PC-9 (cell line): ENCODE data around the gene RNF168. TPM values are rescaled to one million over a fixed set of nuclear protein-coding genes. Genes with fewer than 3 reads are reported as not detected.

ENCODE experiments used
- BruUV-seq: library from RNA; stranded (reverse); fragments of 400-500 nt; replicated peaks from 2 replicates; lab custom pipeline; 2021; lab: Mats Ljungman, UMichigan
- CTCF ChIA-PET: fragments of 300-600 bp; sonication (Branson Sonifier 250); formaldehyde crosslinking; loops from one replicate; lab custom pipeline; 2022; ENCODE audit warnings: antibody characterized with exemption; lab: Charles Lee
- POLR2A ChIA-PET: fragments of 300-600 bp; sonication (Branson Sonifier 250); formaldehyde crosslinking; loops from one replicate; lab custom pipeline; 2022; ENCODE audit warnings: antibody characterized with exemption; ENCODE audit not compliant: unreplicated experiment; lab: Charles Lee
- DNase-seq, 2 experiments: peaks; one replicate each; pipeline versions ENCODE4 v3.0.0 to v3.0.0-alpha.2; 2015 to 2022; ENCODE audit warnings: mixed read lengths in 1 of 2
- H2AFZ ChIP-seq: fragments of 200-600 bp; sonication (generic); 2 replicates; pipeline ENCODE4 v1.8.1; 2017; ENCODE audit warnings: antibody characterized with exemption
- H3F3A ChIP-seq: fragments of 200-600 bp; sonication (generic); 2 replicates; pipeline ENCODE4 v1.8.1; 2017; ENCODE audit warnings: antibody characterized with exemption, mild to moderate bottlenecking, low read depth; ENCODE audit not compliant: insufficient read depth
- H3K27ac ChIP-seq: fragments of 200-600 bp; sonication (generic); 2 replicates; pipeline ENCODE4 v1.6.1; 2016; ENCODE audit warnings: mixed run types
- H3K27me3 ChIP-seq: fragments of 200-600 bp; sonication (generic); 2 replicates; pipeline ENCODE4 v1.6.1; 2016; ENCODE audit warnings: low read depth, mixed run types; ENCODE audit not compliant: insufficient read depth
- H3K36me3 ChIP-seq: fragments of 200-600 bp; sonication (generic); 2 replicates; pipeline ENCODE4 v1.6.1; 2016; ENCODE audit warnings: low read depth, mixed run types
- H3K4me1 ChIP-seq: fragments of 200-600 bp; sonication (generic); replicated peaks from 2 replicates; pipeline ENCODE4 v1.6.1; 2016; ENCODE audit warnings: mixed run types; ENCODE audit not compliant: insufficient read depth
- H3K4me2 ChIP-seq: fragments of 200-600 bp; sonication (generic); 2 replicates; pipeline ENCODE4 v1.6.1; 2017; ENCODE audit warnings: mixed run types
- H3K4me3 ChIP-seq: fragments of 200-600 bp; sonication (generic); 2 replicates; pipeline ENCODE4 v1.6.1; 2016; ENCODE audit warnings: mixed run types
- H3K79me2 ChIP-seq: fragments of 200-600 bp; sonication (generic); 2 replicates; pipeline ENCODE4 v1.6.1; 2017; ENCODE audit warnings: low read depth, mixed run types
- H3K9me2 ChIP-seq: fragments of 200-600 bp; sonication (generic); 2 replicates; pipeline ENCODE4 v1.8.1; 2017; ENCODE audit warnings: mild to moderate bottlenecking; ENCODE audit not compliant: insufficient read depth
- H3K9me3 ChIP-seq: fragments of 200-600 bp; sonication (generic); 2 replicates; pipeline ENCODE4 v1.8.1; 2016; ENCODE audit warnings: low read depth; ENCODE audit not compliant: insufficient read depth
- H4K20me1 ChIP-seq: fragments of 200-600 bp; sonication (generic); 2 replicates; pipeline ENCODE4 v1.8.1; 2017; ENCODE audit not compliant: insufficient read depth
- EZH2 ChIP-seq: fragments of 200-600 bp; sonication (generic); IDR thresholded peaks from 2 replicates; pipeline ENCODE4 v1.8.0; 2017; ENCODE audit warnings: antibody characterized with exemption, low read depth
- intact Hi-C: fragments of 100-400 bp; cut with micrococcal nuclease; formaldehyde crosslinking; loops from one replicate; pipeline ENCODE4 v1.10.0; 2022; ENCODE audit not compliant: unreplicated experiment
- total RNA-seq: library from RNA; stranded (reverse); gene quantifications from 2 replicates; pipeline ENCODE4 v1.2.3, GENCODE V29; 2021
- TF ChIP-seq, protein P1 (sequence below): fragments of 200-600 bp; sonication (generic); conservative IDR thresholded peaks from 2 replicates; pipeline ENCODE4 v1.6.1; 2017; ENCODE audit warnings: mixed run types, antibody characterized with exemption, mild to moderate bottlenecking, moderate library complexity

The RNF168 gene
- total RNA-seq, 1 experiment from 2014 or later: 60.6 TPM

DNA sequence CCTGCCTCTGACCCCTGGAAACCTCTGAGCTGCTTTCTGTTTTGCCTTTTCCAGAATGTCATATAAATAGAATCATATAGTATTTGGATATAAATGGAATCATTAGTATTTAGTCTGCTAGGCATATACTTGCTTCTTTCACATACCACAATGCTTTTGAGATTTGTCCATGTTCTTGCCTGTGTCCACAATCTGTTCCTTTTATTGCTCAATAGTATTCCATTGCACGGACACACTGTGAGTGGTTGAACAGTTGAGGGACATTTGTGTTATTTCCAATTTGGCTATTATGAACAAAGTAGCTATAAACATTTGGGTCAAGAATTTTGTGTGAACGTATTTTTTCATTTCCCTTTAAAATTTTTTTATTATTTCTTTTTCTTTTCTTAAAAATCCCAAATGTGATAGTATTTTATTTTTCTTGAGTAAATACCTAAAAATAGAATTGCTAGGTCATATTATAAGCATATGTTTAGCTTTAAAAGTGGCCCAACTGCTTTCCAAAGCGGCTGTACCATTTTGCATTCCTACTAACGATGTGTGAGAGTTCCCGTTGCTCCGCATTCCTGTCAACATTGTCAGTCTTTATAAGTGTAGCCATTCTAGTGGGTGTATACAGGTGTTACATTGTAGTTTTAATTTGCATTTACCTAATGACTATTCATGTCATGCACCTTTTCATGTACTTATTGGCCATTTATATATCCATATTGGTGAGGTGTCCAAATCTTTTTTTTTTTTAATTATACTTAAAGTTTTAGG is 38.3 kb upstream of the RNF168 start:
- Histone ChIP-seq H3K36me3 (no peaks in the 10 kb centered on the region), H3K4me2 (no peak overlapping the region), H3K27me3 (no peaks in the 10 kb centered on the region), H2AFZ (no peak overlapping the region), H4K20me1 (no peaks in the 10 kb centered on the region), H3F3A (peaks cover 7% of the 10 kb centered on the region; the same call in 1 of the 2 replicates), H3K79me2 (no peaks in the 10 kb centered on the region), H3K4me3 (no peak overlapping the region), H3K27ac (no peak overlapping the region), H3K9me3 (no peaks in the 10 kb centered on the region; the same call in 1 of the 2 replicates), H3K9me2 (no peaks in the 10 kb centered on the region), H3K4me1 (0 out of 2 replicates have a peak, but pooled peaks cover 8% of the 10 kb centered on the region)
- ChIA-PET CTCF (interaction anchor here (0.6 kb wide), 2 partner anchors 146 to 149 kb away, joined by 3 to 5 read pairs; no protein-coding TSS in a partner anchor), POLR2A (no interaction called here)
- DNase-seq: no peak
- intact Hi-C loops: no loop called here
- no peak for TF ChIP-seq EZH2
- TF ChIP-seq, protein P1, sequence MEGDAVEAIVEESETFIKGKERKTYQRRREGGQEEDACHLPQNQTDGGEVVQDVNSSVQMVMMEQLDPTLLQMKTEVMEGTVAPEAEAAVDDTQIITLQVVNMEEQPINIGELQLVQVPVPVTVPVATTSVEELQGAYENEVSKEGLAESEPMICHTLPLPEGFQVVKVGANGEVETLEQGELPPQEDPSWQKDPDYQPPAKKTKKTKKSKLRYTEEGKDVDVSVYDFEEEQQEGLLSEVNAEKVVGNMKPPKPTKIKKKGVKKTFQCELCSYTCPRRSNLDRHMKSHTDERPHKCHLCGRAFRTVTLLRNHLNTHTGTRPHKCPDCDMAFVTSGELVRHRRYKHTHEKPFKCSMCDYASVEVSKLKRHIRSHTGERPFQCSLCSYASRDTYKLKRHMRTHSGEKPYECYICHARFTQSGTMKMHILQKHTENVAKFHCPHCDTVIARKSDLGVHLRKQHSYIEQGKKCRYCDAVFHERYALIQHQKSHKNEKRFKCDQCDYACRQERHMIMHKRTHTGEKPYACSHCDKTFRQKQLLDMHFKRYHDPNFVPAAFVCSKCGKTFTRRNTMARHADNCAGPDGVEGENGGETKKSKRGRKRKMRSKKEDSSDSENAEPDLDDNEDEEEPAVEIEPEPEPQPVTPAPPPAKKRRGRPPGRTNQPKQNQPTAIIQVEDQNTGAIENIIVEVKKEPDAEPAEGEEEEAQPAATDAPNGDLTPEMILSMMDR: no peak
- no TSS peak for BruUV-seq

DNA sequence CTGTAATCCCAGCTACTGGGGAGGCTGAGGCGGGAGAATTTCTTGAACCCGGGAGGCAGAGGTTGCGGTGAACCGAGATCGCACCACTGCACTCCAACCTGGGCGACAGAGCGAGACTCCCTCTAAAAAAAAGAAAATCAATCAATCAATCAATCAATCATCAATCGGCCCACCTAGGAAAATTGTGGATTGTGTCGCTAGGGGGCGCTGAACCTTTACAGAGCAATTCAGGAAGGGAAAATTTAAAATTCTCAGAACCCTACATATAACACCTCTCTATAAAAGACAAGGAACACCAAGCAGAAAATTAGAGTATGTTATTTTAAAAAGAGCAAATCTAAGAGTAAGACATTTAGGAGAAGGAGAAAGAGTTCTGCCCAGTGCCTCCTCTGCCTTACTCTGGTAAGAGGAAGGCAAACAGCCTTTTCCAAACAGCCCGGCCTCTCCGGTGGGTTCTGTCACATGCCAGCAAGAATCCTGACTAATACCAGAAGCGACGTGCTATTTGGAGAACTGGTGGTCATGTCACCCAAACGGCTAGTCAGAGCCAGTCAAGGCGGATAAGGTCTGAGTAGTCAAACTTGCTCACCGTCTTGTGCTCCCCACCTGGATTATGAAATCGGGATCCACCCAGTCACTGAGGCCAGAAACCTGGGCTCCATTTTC is 33.9 kb upstream of the RNF168 start:
- Histone ChIP-seq H3F3A (peaks cover 10% of the 10 kb centered on the region; the same call in 1 of the 2 replicates), H4K20me1 (no peaks in the 10 kb centered on the region), H3K36me3 (no peaks in the 10 kb centered on the region), H3K27me3 (no peaks in the 10 kb centered on the region), H3K4me3 (no peak overlapping the region; the same call in 1 of the 2 replicates), H3K9me2 (no peaks in the 10 kb centered on the region), H3K27ac (no peak overlapping the region; the same call in 1 of the 2 replicates), H3K4me2 (peak overlapping the region; percentile 56), H3K9me3 (no peaks in the 10 kb centered on the region; the same call in 1 of the 2 replicates), H2AFZ (peak overlapping the region; percentile 63), H3K4me1 (0 out of 2 replicates have a peak, but pooled peaks cover 8% of the 10 kb centered on the region), H3K79me2 (no peaks in the 10 kb centered on the region)
- peak; percentile 46 to 70 for DNase-seq
- ChIA-PET CTCF (interaction anchor here (1.0 kb wide), 1 partner anchor 101 kb away, joined by 3 read pairs; no protein-coding TSS in a partner anchor), POLR2A (no interaction called here)
- no TSS peak for BruUV-seq
- TF ChIP-seq EZH2: no peak
- TF ChIP-seq, protein P1: peak; percentile 96
- intact Hi-C loops: loop anchor here (2.0 to 10.0 kb wide), 4 partner anchors 27 to 257 kb away; no protein-coding TSS in a partner anchor

DNA sequence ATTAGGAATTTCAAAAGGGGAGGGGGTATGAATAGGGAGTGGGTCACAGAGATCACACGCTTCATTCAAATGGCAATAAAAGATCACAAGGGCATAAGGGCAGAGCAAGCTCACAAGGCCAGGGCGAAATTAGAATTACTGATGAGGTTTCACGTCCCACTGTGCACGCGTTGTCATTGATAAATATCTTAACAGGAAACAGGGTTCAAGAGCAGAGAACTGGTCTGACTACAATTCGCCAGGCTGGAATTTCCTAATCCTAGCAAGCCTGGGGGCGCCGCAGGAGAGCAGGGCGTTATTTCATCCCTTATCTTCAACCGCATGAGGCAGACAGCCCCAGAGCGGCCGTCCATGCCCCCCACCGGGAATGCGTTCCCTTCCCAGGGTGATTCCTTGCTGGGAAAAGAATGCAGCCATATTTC is 29.7 kb upstream of the RNF168 start:
- no peak overlapping the region for H2AFZ ChIP-seq
- H4K20me1 ChIP-seq: no peaks in the 10 kb centered on the region
- DNase-seq: no peak
- 0 out of 2 replicates have a peak, but pooled peaks cover 8% of the 10 kb centered on the region for H3K4me1 ChIP-seq
- 0 out of 2 replicates have a peak, but pooled peaks cover 4% of the 10 kb centered on the region for H3K9me3 ChIP-seq
- BruUV-seq: no TSS peak
- H3K36me3 ChIP-seq: no peaks in the 10 kb centered on the region
- H3F3A ChIP-seq: peaks cover 7% of the 10 kb centered on the region; the same call in 1 of the 2 replicates
- CTCF ChIA-PET: interaction anchor here (0.6 kb wide), 1 partner anchor 95 kb away, joined by 13 read pairs; no protein-coding TSS in a partner anchor
- no peaks in the 10 kb centered on the region for H3K79me2 ChIP-seq
- no peak overlapping the region for H3K4me3 ChIP-seq
- TF ChIP-seq, protein P1: no peak
- no peak for TF ChIP-seq EZH2
- H3K4me2 ChIP-seq: no peak overlapping the region
- no peak overlapping the region for H3K27ac ChIP-seq
- intact Hi-C loops: loop anchor here (10.0 kb wide), 1 partner anchor 262 kb away; no protein-coding TSS in a partner anchor
- POLR2A ChIA-PET: no interaction called here
- no peaks in the 10 kb centered on the region for H3K27me3 ChIP-seq
- no peaks in the 10 kb centered on the region for H3K9me2 ChIP-seq
